ENCODE data around the gene TTC22. TPM values are rescaled to one million over a fixed set of nuclear protein-coding genes. Genes with fewer than 3 reads are reported as not detected.

Gene TTC22
- total RNA-seq, 1 experiment from 2014 or later: 0.63 TPM

DNA sequence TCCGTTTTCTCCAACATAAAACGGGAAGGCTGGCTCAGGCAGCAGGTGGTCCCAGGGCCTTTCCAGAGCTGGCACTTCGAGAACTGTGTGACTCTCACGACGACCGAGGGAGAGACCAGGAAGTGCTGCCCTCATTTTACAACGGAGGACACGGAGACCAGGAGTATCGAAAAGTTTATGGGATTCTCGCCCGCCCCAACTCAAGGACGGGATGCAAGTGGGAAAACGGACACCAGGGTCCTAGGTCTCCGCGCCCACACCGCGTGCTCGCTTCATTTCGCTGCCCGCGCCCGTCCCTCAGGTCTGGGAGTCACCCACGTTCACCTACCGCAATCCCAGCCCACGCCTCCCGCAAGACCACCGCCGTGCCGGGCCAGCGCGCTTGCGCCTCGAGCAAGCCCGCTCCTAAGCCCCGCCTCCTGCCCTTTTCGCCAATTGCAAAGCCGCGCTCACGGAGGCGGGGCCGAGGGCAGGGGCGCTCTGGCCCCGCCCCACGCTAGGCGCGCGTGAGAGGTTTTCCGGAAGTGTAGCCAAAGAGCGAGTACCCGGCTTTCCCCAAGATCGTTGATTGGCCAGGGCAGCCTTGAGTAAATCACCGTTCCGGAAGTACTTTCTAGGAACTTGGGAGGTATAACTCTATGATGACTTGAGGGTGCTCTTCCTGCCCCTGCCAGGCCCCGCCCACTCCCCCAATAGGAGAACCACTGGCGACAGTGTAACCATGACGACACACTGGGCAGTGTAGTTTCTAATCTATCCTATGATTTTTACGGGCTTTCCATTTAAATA lies 36.8 kb downstream of the TTC22 start, which contains the start of gene PARS2 (continued):
- TF ChIP-seq, protein P1, sequence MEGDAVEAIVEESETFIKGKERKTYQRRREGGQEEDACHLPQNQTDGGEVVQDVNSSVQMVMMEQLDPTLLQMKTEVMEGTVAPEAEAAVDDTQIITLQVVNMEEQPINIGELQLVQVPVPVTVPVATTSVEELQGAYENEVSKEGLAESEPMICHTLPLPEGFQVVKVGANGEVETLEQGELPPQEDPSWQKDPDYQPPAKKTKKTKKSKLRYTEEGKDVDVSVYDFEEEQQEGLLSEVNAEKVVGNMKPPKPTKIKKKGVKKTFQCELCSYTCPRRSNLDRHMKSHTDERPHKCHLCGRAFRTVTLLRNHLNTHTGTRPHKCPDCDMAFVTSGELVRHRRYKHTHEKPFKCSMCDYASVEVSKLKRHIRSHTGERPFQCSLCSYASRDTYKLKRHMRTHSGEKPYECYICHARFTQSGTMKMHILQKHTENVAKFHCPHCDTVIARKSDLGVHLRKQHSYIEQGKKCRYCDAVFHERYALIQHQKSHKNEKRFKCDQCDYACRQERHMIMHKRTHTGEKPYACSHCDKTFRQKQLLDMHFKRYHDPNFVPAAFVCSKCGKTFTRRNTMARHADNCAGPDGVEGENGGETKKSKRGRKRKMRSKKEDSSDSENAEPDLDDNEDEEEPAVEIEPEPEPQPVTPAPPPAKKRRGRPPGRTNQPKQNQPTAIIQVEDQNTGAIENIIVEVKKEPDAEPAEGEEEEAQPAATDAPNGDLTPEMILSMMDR (IDR thresholded peaks at IDR 0.05): no peak
- TF ChIP-seq ESRRA (CRISPR knock-in tag; IDR thresholded peaks at IDR 0.05; ENCODE audit: borderline replicate concordance) (no peak), ATF1 (CRISPR knock-in tag; IDR thresholded peaks at IDR 0.05) (no peak), ZNF121 (CRISPR knock-in tag; IDR thresholded peaks at IDR 0.05) (peak; percentile 13; the same call in 1 of the 2 replicates), TEAD4 (CRISPR knock-in tag; IDR thresholded peaks at IDR 0.05) (no peak), SMAD4 (CRISPR knock-in tag; IDR thresholded peaks at IDR 0.05) (no peak), JUN (CRISPR knock-in tag; IDR thresholded peaks at IDR 0.05) (peak; percentile 31; the same call in 1 of the 2 replicates), OVOL2 (CRISPR knock-in tag; IDR thresholded peaks at IDR 0.05; ENCODE audit: borderline replicate concordance) (no peak), ZNF232 (CRISPR knock-in tag; IDR thresholded peaks at IDR 0.05) (no peak)
- TF ChIP-seq, protein P2, sequence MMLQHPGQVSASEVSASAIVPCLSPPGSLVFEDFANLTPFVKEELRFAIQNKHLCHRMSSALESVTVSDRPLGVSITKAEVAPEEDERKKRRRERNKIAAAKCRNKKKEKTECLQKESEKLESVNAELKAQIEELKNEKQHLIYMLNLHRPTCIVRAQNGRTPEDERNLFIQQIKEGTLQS (CRISPR knock-in tag; conservative IDR thresholded peaks at IDR 0.05): no peak
- TF ChIP-seq, protein P3, sequence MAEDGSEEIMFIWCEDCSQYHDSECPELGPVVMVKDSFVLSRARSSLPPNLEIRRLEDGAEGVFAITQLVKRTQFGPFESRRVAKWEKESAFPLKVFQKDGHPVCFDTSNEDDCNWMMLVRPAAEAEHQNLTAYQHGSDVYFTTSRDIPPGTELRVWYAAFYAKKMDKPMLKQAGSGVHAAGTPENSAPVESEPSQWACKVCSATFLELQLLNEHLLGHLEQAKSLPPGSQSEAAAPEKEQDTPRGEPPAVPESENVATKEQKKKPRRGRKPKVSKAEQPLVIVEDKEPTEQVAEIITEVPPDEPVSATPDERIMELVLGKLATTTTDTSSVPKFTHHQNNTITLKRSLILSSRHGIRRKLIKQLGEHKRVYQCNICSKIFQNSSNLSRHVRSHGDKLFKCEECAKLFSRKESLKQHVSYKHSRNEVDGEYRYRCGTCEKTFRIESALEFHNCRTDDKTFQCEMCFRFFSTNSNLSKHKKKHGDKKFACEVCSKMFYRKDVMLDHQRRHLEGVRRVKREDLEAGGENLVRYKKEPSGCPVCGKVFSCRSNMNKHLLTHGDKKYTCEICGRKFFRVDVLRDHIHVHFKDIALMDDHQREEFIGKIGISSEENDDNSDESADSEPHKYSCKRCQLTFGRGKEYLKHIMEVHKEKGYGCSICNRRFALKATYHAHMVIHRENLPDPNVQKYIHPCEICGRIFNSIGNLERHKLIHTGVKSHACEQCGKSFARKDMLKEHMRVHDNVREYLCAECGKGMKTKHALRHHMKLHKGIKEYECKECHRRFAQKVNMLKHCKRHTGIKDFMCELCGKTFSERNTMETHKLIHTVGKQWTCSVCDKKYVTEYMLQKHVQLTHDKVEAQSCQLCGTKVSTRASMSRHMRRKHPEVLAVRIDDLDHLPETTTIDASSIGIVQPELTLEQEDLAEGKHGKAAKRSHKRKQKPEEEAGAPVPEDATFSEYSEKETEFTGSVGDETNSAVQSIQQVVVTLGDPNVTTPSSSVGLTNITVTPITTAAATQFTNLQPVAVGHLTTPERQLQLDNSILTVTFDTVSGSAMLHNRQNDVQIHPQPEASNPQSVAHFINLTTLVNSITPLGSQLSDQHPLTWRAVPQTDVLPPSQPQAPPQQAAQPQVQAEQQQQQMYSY (CRISPR knock-in tag; IDR thresholded peaks at IDR 0.05): no peak
- TF ChIP-seq, protein P4, sequence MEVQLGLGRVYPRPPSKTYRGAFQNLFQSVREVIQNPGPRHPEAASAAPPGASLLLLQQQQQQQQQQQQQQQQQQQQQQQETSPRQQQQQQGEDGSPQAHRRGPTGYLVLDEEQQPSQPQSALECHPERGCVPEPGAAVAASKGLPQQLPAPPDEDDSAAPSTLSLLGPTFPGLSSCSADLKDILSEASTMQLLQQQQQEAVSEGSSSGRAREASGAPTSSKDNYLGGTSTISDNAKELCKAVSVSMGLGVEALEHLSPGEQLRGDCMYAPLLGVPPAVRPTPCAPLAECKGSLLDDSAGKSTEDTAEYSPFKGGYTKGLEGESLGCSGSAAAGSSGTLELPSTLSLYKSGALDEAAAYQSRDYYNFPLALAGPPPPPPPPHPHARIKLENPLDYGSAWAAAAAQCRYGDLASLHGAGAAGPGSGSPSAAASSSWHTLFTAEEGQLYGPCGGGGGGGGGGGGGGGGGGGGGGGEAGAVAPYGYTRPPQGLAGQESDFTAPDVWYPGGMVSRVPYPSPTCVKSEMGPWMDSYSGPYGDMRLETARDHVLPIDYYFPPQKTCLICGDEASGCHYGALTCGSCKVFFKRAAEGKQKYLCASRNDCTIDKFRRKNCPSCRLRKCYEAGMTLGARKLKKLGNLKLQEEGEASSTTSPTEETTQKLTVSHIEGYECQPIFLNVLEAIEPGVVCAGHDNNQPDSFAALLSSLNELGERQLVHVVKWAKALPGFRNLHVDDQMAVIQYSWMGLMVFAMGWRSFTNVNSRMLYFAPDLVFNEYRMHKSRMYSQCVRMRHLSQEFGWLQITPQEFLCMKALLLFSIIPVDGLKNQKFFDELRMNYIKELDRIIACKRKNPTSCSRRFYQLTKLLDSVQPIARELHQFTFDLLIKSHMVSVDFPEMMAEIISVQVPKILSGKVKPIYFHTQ (CRISPR knock-in tag; IDR thresholded peaks at IDR 0.05): no peak
- TF ChIP-seq, protein P5, sequence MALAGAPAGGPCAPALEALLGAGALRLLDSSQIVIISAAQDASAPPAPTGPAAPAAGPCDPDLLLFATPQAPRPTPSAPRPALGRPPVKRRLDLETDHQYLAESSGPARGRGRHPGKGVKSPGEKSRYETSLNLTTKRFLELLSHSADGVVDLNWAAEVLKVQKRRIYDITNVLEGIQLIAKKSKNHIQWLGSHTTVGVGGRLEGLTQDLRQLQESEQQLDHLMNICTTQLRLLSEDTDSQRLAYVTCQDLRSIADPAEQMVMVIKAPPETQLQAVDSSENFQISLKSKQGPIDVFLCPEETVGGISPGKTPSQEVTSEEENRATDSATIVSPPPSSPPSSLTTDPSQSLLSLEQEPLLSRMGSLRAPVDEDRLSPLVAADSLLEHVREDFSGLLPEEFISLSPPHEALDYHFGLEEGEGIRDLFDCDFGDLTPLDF (CRISPR knock-in tag; IDR thresholded peaks at IDR 0.05): no peak
- TF ChIP-seq, protein P6, sequence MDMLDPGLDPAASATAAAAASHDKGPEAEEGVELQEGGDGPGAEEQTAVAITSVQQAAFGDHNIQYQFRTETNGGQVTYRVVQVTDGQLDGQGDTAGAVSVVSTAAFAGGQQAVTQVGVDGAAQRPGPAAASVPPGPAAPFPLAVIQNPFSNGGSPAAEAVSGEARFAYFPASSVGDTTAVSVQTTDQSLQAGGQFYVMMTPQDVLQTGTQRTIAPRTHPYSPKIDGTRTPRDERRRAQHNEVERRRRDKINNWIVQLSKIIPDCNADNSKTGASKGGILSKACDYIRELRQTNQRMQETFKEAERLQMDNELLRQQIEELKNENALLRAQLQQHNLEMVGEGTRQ (CRISPR knock-in tag; IDR thresholded peaks at IDR 0.05): no peak

DNA sequence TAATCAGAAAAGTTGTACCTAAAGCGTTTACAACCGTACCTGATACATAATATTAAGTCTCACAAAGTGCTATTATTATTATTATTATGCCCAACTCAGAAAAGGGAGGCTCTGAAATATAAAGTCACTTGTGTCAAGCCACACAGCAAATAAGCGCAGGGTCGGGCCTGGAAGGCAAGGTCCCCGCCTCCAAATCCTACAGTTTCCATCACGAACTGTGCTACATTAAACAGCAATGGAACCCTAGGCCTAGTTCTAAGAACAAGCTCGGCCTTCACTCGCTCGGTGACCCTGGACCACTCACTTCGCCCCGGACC lies 37.3 kb downstream of the TTC22 start:
- Mint-ChIP-seq H3K4me3 (peak overlapping the region; percentile 94), H3K27me3 (ENCODE audit: low read depth) (no peaks in the 10 kb centered on the region; the same call in 1 of the 2 replicates), H3K4me1 (peaks cover 22% of the 10 kb centered on the region), H3K36me3 (no peaks in the 10 kb centered on the region), H3K27ac (peak overlapping the region; percentile 89), H3K9me3 (no peaks in the 10 kb centered on the region)
- ChIA-PET CTCF (interaction anchor here (3.0 kb wide), 1 partner anchor 28 kb away, joined by 11 read pairs; no protein-coding TSS in a partner anchor), POLR2A (no interaction called here)
- no peak for ATAC-seq
- no peak for DNase-seq (ENCODE audit: low spot score)
- TF ChIP-seq, protein P7, sequence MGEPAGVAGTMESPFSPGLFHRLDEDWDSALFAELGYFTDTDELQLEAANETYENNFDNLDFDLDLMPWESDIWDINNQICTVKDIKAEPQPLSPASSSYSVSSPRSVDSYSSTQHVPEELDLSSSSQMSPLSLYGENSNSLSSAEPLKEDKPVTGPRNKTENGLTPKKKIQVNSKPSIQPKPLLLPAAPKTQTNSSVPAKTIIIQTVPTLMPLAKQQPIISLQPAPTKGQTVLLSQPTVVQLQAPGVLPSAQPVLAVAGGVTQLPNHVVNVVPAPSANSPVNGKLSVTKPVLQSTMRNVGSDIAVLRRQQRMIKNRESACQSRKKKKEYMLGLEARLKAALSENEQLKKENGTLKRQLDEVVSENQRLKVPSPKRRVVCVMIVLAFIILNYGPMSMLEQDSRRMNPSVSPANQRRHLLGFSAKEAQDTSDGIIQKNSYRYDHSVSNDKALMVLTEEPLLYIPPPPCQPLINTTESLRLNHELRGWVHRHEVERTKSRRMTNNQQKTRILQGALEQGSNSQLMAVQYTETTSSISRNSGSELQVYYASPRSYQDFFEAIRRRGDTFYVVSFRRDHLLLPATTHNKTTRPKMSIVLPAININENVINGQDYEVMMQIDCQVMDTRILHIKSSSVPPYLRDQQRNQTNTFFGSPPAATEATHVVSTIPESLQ (CRISPR knock-in tag; IDR thresholded peaks at IDR 0.05): no peak
- TF ChIP-seq, protein P8, sequence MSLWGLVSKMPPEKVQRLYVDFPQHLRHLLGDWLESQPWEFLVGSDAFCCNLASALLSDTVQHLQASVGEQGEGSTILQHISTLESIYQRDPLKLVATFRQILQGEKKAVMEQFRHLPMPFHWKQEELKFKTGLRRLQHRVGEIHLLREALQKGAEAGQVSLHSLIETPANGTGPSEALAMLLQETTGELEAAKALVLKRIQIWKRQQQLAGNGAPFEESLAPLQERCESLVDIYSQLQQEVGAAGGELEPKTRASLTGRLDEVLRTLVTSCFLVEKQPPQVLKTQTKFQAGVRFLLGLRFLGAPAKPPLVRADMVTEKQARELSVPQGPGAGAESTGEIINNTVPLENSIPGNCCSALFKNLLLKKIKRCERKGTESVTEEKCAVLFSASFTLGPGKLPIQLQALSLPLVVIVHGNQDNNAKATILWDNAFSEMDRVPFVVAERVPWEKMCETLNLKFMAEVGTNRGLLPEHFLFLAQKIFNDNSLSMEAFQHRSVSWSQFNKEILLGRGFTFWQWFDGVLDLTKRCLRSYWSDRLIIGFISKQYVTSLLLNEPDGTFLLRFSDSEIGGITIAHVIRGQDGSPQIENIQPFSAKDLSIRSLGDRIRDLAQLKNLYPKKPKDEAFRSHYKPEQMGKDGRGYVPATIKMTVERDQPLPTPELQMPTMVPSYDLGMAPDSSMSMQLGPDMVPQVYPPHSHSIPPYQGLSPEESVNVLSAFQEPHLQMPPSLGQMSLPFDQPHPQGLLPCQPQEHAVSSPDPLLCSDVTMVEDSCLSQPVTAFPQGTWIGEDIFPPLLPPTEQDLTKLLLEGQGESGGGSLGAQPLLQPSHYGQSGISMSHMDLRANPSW (CRISPR knock-in tag; conservative IDR thresholded peaks at IDR 0.05; ENCODE audit: low read depth): no peak
- TF ChIP-seq, protein P1 (IDR thresholded peaks at IDR 0.05): no peak
- TF ChIP-seq MYBL2 (CRISPR knock-in tag; IDR thresholded peaks at IDR 0.05): no peak
